KMS-11 (cell line): ENCODE results near the gene GHRH.

Experiments used
- H2AFZ ChIP-seq: fragments of 200-600 bp; sonication (generic); 2 replicates; pipeline ENCODE4 v1.6.1; 2016; ENCODE audit warnings: antibody characterized with exemption, mixed run types, low read depth
- H3K27ac ChIP-seq: fragments of 200-600 bp; sonication (generic); 2 replicates; pipeline ENCODE4 v1.6.1; 2016; ENCODE audit warnings: mild to moderate bottlenecking, mixed run types
- H3K27me3 ChIP-seq: fragments of 200-600 bp; sonication (generic); 2 replicates; pipeline ENCODE4 v1.6.1; 2017; ENCODE audit warnings: mild to moderate bottlenecking, low read depth, mixed run types, moderate library complexity; ENCODE audit not compliant: insufficient read depth
- H3K36me3 ChIP-seq: fragments of 200-600 bp; sonication (generic); 2 replicates; pipeline ENCODE4 v1.6.1; 2017; ENCODE audit warnings: mild to moderate bottlenecking, mixed run types; ENCODE audit not compliant: insufficient read depth
- H3K4me1 ChIP-seq: fragments of 200-600 bp; sonication (generic); 2 replicates; pipeline ENCODE4 v1.6.1; 2016; ENCODE audit warnings: mild to moderate bottlenecking, low read depth, mixed run types; ENCODE audit not compliant: poor library complexity, severe bottlenecking
- H3K4me2 ChIP-seq: fragments of 200-600 bp; sonication (generic); 2 replicates; pipeline ENCODE4 v1.7.0; 2016; ENCODE audit warnings: mild to moderate bottlenecking, mixed run types
- H3K4me3 ChIP-seq: fragments of 200-600 bp; sonication (generic); IDR thresholded peaks from 2 replicates; pipeline ENCODE4 v1.6.1; 2017; ENCODE audit warnings: low read depth, low read length, mixed read lengths; ENCODE audit not compliant: insufficient read depth
- H3K79me2 ChIP-seq: fragments of 200-600 bp; sonication (generic); 2 replicates; pipeline ENCODE4 v1.6.1; 2016; ENCODE audit warnings: low read depth, mixed run types; ENCODE audit not compliant: insufficient read depth
- H3K9ac ChIP-seq: fragments of 200-600 bp; sonication (generic); 2 replicates; pipeline ENCODE4 v1.6.1; 2016; ENCODE audit warnings: mild to moderate bottlenecking, mixed run types
- H4K20me1 ChIP-seq: fragments of 200-600 bp; sonication (generic); 2 replicates; pipeline ENCODE4 v1.6.1; 2016; ENCODE audit warnings: mild to moderate bottlenecking, mixed run types; ENCODE audit not compliant: insufficient read depth
- TF ChIP-seq, protein P1 (sequence below): fragments of 200-600 bp; sonication (generic); conservative IDR thresholded peaks from 2 replicates; pipeline ENCODE4 v1.6.1; 2017; ENCODE audit warnings: low read depth, mild to moderate bottlenecking, antibody characterized with exemption, low read length, moderate library complexity, mixed read lengths

Gene GHRH

DNA sequence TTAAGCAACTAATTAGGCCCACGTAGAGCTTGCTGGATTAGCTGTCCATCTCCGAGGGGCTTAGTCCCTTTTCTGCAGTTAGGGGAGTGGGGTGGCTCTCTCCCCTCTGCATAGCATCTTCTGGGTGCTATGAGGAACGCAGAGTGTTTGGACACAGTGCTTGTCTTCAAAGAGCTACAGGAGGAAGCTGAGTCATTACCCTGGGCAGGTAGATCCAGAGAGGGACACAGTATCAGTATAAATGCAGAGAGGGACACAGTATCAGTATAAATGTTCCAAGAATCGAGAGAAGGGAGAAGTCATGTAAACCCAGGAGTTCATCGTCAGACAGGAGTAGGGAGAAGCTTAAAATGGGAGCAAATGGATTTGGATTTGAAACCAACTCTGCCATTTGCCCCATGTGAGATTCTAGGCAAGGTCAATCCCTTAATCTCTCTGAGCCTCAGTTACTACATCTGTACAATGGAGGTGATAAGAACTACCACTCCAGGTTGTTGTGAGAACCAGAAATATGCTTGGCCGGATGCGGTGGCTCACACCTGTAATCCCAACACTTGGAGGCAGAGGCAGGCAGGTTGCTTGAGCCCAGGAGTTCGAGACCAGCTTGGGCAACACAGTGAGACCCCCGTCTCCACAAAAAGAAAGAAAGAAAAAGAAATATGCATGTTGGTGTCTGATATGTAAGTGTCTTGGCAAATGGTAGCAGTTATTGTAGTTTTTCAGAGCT is 5.5 kb upstream of the GHRH start:
- H3K27ac ChIP-seq = no peak overlapping the region
- H3K79me2 ChIP-seq = no peaks in the 10 kb centered on the region
- H3K4me2 ChIP-seq = no peak overlapping the region
- H3K36me3 ChIP-seq = no peaks in the 10 kb centered on the region
- H3K4me1 ChIP-seq = no peaks in the 10 kb centered on the region
- no peaks in the 10 kb centered on the region for H4K20me1 ChIP-seq
- TF ChIP-seq, protein P1, sequence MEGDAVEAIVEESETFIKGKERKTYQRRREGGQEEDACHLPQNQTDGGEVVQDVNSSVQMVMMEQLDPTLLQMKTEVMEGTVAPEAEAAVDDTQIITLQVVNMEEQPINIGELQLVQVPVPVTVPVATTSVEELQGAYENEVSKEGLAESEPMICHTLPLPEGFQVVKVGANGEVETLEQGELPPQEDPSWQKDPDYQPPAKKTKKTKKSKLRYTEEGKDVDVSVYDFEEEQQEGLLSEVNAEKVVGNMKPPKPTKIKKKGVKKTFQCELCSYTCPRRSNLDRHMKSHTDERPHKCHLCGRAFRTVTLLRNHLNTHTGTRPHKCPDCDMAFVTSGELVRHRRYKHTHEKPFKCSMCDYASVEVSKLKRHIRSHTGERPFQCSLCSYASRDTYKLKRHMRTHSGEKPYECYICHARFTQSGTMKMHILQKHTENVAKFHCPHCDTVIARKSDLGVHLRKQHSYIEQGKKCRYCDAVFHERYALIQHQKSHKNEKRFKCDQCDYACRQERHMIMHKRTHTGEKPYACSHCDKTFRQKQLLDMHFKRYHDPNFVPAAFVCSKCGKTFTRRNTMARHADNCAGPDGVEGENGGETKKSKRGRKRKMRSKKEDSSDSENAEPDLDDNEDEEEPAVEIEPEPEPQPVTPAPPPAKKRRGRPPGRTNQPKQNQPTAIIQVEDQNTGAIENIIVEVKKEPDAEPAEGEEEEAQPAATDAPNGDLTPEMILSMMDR = no peak
- no peak overlapping the region for H2AFZ ChIP-seq
- no peaks in the 10 kb centered on the region for H3K27me3 ChIP-seq
- H3K9ac ChIP-seq = no peak overlapping the region
- no peak overlapping the region for H3K4me3 ChIP-seq

DNA sequence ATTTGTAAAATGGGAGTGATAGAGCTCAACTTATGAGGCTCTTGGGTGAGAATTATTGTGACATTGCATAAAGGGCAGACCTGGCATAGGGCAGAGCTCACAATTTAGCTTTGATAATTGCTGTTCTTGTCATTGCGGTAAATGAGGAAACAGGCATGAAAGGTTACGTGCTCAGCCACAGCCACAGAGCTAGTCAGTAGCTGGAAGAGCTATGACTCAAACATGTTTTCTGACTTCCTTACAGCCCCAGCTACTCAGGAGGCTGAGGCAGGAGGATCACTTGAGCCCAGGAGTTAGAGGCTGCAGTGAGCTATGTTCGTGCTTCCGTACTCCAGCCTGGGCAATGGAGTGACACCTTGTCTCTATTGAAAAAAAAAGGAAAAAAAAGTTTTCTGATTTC is 3.5 kb upstream of the GHRH start:
- Histone ChIP-seq H3K36me3 (no peaks in the 10 kb centered on the region), H2AFZ (no peak overlapping the region), H3K9ac (no peak overlapping the region), H3K27ac (no peak overlapping the region), H3K4me3 (no peak overlapping the region), H3K4me1 (no peaks in the 10 kb centered on the region), H3K4me2 (no peak overlapping the region), H3K27me3 (no peaks in the 10 kb centered on the region; the same call in 1 of the 2 replicates), H4K20me1 (no peaks in the 10 kb centered on the region), H3K79me2 (no peaks in the 10 kb centered on the region)
- TF ChIP-seq, protein P1 = no peak

DNA sequence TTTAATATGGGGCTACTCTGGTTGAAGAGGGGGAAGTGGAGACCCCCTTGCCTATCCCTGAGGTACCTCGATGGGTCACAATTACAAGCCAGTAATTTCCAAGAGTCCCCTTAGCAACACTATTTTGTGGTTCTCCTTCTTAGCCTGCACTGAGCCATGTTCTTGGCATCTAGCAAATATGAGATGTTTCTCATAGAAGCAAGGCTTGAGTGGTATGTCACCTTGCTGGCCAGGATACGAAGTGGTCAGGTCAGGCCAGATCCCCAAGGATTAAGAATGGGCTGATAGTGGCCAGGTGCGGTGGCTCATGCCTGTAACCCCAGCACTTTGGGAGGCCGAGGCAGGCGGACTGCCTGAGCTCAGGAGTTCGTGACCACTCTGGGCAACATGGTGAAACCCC is 2.1 kb upstream of the GHRH start:
- TF ChIP-seq, protein P1 = no peak
- no peaks in the 10 kb centered on the region for H3K4me1 ChIP-seq
- no peaks in the 10 kb centered on the region for H3K79me2 ChIP-seq

DNA sequence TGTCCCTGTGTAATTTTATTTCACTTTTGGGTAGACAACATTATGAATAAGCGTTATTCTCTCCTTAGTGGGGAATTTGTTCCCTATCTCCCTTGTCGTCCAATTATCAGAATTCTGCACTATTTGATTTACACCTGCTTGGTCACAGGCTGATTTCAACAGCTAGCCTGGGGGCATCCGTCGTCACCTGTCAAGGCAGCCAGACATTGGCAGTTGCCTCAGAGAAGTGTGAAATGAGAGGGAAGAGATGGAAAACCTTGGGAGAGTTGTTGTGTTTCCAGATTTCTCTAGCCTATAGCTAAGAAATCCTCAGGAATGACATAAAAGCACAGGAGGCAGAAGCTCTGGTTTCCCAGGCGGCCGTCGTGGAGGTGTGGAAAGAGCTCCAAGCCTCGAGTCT is 891 bp upstream of the GHRH start:
- Histone ChIP-seq H3K4me2 (no peak overlapping the region), H2AFZ (no peak overlapping the region), H3K36me3 (no peaks in the 10 kb centered on the region), H3K79me2 (no peaks in the 10 kb centered on the region), H3K27ac (no peak overlapping the region), H3K9ac (no peak overlapping the region), H4K20me1 (no peaks in the 10 kb centered on the region), H3K4me3 (no peak overlapping the region), H3K4me1 (no peaks in the 10 kb centered on the region), H3K27me3 (peaks cover 5% of the 10 kb centered on the region; the same call in 1 of the 2 replicates)
- TF ChIP-seq, protein P1 = no peak

More for the DNA sequence above, 2.1 kb upstream of the GHRH start:
- no peak overlapping the region for H3K9ac ChIP-seq
- no peak overlapping the region for H3K27ac ChIP-seq
- peaks cover 5% of the 10 kb centered on the region; the same call in 1 of the 2 replicates for H3K27me3 ChIP-seq
- no peak overlapping the region for H3K4me3 ChIP-seq
- no peak overlapping the region for H2AFZ ChIP-seq
- no peaks in the 10 kb centered on the region for H3K36me3 ChIP-seq
- no peak overlapping the region for H3K4me2 ChIP-seq
- no peaks in the 10 kb centered on the region for H4K20me1 ChIP-seq
